ENCODE results near the gene NFIB. TPM values are rescaled to one million over a fixed set of nuclear protein-coding genes. Genes with fewer than 3 reads are reported as not detected.

NFIB gene
- total RNA-seq, 4 donors from 2014 or later: 61.0 to 68.3 (median 65.4) TPM

DNA sequence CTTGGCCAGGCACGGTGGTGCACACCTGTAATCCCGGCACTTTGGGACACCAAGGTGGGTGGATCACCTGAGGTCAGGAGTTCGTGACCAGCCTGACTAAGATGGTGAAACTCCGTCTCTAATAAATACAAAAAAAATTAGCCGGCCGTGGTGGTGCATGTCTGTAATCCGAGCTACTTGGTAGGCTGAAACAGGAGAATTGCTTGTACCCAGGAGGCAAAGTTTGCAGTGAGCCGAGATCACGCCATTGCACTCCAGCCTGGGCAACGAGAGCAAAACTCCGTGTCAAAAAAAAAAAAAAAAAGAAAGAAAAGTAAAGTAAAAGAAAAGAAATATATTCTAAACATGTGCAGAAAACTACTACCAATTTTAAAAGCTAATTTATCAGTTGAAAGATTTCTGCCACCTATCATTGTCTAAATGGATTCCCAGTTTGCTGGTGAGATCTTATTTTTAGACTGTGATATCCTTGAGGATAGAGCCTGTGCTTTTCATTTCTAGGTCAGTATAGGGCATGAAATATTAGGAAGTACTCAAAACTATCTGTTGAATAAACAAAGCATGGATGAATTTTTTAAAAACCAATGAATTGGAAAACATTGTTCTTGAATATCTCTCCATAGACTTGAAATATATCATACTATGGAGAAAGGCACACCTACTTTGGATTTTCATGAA, 86.9 kb downstream of the NFIB start:
- no peak overlapping the region for H3K4me3 ChIP-seq
- no peaks in the 10 kb centered on the region for H3K36me3 ChIP-seq
- H3K27ac ChIP-seq: no peak overlapping the region
- TF ChIP-seq POLR2AphosphoS5 (IDR thresholded peaks at IDR 0.05) (no peak), POLR2A (IDR thresholded peaks at IDR 0.05) (no peak), EP300 (IDR thresholded peaks at IDR 0.05) (no peak), CTCF (IDR thresholded peaks at IDR 0.05) (no peak)
- H3K9me3 ChIP-seq: no peaks in the 10 kb centered on the region
- ATAC-seq: no peak
- H3K27me3 ChIP-seq: no peaks in the 10 kb centered on the region
- H3K4me1 ChIP-seq: peaks cover 3 to 10% (median 4%) of the 10 kb centered on the region in 3 donors
- WGBS, 2 donors (ENCODE audit: low coverage in 1 of 2): 96 to 100% methylated on average over 2 to 10 of the region's 11 CpGs

- H3K36me3 ChIP-seq: no peaks in the 10 kb centered on the region
- H3K9me3 ChIP-seq: no peaks in the 10 kb centered on the region
- TF ChIP-seq POLR2A (IDR thresholded peaks at IDR 0.05) (no peak), EP300 (IDR thresholded peaks at IDR 0.05) (no peak), POLR2AphosphoS5 (IDR thresholded peaks at IDR 0.05) (no peak)
- ATAC-seq: no peak
- H3K4me1 ChIP-seq: peaks cover 11 to 39% (median 13%) of the 10 kb centered on the region in 3 donors
- no peak overlapping the region for H3K27ac ChIP-seq
- H3K27me3 ChIP-seq: no peaks in the 10 kb centered on the region
- 86 to 92% methylated on average over 5 of the region's 5 CpGs for WGBS, 2 donors (ENCODE audit: low coverage in 1 of 2)
- no peak overlapping the region for H3K4me3 ChIP-seq
Observed at GRCh38 chr9:14223081-14223480, 90.9 kb downstream of the NFIB start.

DNA sequence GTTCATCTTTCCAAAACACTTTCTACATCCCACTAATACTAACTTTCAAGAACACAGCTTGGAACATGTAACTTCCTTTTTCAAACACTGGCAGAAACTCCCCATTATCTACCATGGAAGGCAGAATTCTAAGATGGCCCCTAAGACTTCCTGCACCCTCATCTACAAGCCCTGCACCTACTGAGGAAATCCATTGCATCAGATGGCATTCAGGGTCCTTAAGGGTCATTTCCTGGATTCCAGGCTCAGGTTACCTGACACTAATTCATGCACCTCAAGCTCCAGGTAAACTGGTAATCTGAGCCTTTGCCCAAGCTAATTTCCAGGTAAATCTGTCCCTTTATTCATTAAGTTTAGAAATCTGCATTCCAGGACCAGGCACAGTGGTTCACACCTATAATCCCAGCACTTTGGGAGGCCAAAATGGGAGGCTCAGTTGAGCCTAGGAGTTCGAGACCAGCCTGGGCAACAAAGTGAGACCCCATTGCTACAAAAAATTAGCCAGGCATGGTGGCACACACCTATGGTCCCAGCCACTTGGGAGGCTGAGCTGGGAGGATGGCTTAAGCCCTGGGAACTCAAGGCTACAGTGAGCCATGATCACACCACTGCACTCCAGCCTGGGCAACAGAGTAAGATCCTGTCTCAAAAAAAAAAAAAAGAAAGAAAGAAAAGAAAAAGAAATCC, 91.6 kb downstream of the NFIB start:
- H3K27me3 ChIP-seq: no peaks in the 10 kb centered on the region
- H3K9me3 ChIP-seq: no peaks in the 10 kb centered on the region
- WGBS, 2 donors (ENCODE audit: low coverage in 1 of 2): 100% methylated on average over 1 of the region's 1 CpG
- H3K4me1 ChIP-seq: peaks cover 11 to 44% (median 13%) of the 10 kb centered on the region in 3 donors
- peak overlapping the region; percentile 16 to 57 (median 42) for H3K27ac ChIP-seq
- H3K4me3 ChIP-seq: no peak overlapping the region
- no peaks in the 10 kb centered on the region for H3K36me3 ChIP-seq
- TF ChIP-seq POLR2AphosphoS5 (IDR thresholded peaks at IDR 0.05) (no peak), POLR2A (IDR thresholded peaks at IDR 0.05) (no peak), EP300 (IDR thresholded peaks at IDR 0.05) (no peak), CTCF (IDR thresholded peaks at IDR 0.05) (no peak)
- ATAC-seq: no peak

GRCh38 chr9:14221558-14221957, 92.4 kb downstream of the NFIB start:
- Histone ChIP-seq H3K27ac (peak overlapping the region in 3 of 4 donors; percentile 40 to 57 (median 45)), H3K27me3 (no peaks in the 10 kb centered on the region), H3K4me3 (no peak overlapping the region), H3K4me1 (peaks cover 11 to 44% (median 13%) of the 10 kb centered on the region in 3 donors), H3K9me3 (no peaks in the 10 kb centered on the region), H3K36me3 (no peaks in the 10 kb centered on the region)
- peak; percentile 71 for ATAC-seq
- no peak for TF ChIP-seq CTCF (IDR thresholded peaks at IDR 0.05)
- no peak for TF ChIP-seq EP300 (IDR thresholded peaks at IDR 0.05)
- TF ChIP-seq POLR2AphosphoS5 (IDR thresholded peaks at IDR 0.05): peak; percentile 82
- TF ChIP-seq POLR2A (IDR thresholded peaks at IDR 0.05): no peak

DNA sequence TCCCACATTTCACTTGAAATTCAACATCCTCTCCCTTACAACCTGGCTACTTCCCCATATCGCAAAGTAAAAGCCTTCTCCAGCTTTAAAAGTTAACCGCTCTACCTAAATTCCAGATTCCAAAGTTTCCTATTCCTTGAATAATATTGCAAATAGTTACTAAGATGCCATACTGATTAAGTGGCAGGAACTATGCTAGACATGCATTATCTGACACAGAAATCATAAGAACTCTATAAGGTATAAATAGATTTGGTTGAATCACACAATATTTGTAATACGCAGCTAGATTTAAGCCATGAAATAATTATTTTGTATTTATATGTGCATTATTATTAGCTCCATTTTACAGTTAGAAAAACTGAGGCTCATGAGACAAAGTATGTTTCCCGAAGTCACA, 92.8 kb downstream of the NFIB start:
- H3K27me3 ChIP-seq: no peaks in the 10 kb centered on the region
- WGBS, 2 donors (ENCODE audit: low coverage in 1 of 2): 92 to 97% methylated on average over 4 of the region's 4 CpGs
- TF ChIP-seq EP300 (IDR thresholded peaks at IDR 0.05) (no peak), CTCF (IDR thresholded peaks at IDR 0.05) (no peak), POLR2A (IDR thresholded peaks at IDR 0.05) (no peak), POLR2AphosphoS5 (IDR thresholded peaks at IDR 0.05) (no peak)

More for the DNA sequence above, 92.8 kb downstream of the NFIB start:
- peaks cover 11 to 45% (median 13%) of the 10 kb centered on the region in 3 donors for H3K4me1 ChIP-seq
- no peaks in the 10 kb centered on the region for H3K9me3 ChIP-seq
- peak overlapping the region in 3 of 4 donors; percentile 40 to 57 (median 45) for H3K27ac ChIP-seq
- H3K36me3 ChIP-seq: no peaks in the 10 kb centered on the region
- no peak for ATAC-seq
- no peak overlapping the region for H3K4me3 ChIP-seq

All from gastroesophageal sphincter (tissue), 4 donors.